ENCODE data around the gene H6PD. TPM values are rescaled to one million over a fixed set of nuclear protein-coding genes. Genes with fewer than 3 reads are reported as not detected.

Gene H6PD
- total RNA-seq, 1 donor from 2014 or later, result 70.7 TPM

DNA sequence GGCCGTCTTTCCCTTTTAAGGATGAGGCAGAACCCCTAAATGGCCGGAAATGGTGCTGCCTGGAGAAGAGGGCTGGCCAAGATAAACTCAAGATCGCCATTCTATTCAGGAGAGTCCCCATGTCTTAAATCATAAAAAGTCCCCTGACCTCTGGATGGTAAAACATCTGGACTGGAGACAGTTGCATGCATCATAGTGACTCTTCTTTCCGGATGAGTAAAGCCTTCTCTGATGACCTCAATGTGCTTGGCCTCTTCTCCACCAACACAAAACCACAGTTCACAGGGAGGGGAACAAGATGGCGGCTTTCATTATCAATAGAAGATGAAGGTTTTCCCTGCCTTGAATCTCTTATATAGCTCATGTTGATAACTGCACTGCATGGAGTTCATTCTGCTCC is 27.5 kb upstream of the H6PD start:
- no peak for DNase-seq (ENCODE audit: low spot score)

DNA sequence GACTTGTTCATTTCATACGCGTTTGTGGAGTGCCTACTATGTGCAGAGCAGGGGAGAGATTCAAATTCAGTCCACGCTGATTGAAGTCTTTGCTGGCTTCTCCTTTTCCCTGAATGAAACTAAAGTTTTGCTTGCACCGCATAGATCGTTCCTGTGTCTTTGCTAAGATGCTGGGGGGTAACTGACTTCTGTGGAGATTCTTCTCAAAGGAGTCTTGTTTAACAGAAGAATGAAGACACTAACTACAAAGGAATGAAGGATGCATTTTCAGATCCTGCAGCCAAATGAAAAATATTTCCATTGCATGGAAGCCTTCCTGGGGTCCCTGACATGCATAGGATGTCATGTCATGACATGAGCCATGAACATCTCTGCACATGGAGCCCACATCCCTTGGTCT is 26.9 kb upstream of the H6PD start:
- no peak for DNase-seq (ENCODE audit: low spot score)

DNA sequence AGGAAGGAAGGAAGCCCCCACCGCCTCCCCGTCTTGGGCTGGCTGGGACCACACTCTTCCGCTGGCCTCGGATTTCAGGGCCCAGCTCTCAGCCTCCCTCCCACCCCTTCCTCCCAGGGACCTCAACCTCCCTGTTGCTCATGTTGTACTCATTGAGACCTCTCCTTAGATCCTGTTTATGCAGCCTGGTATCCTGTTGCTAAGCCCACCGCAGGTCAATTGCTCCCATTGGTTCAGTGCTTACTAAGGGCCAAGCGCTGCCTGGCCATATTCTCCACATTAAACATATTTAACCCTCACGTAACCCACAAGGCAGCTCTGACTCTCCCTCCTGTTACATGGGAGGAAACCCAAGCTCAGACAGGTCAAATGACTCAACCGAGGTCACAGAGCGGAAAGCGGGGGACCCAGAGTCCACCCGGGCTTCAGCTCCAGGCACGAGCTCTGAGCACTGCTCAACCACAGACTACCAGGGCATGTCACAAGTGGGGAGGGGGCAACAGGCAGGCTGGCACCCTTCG is 23.2 kb upstream of the H6PD start:
- no peak for DNase-seq (ENCODE audit: low spot score)

DNA sequence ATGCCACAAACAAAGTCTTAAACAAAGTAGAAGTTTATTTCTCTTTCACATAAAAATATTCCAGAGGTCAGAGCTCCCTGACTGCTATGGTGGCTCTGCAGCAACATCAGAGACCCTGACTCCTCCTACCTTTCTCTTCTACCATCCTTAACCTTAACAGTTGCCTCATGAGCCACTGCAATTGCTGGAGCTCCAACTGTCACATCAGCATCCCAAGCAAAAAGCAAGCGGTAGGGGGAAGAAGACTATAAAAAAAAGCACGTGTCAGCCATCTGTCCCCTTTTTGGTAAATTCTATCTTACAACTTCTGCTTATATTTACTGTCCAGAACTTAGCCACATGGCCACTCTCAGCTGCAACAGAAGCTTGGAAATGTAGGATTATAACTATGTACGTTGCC is 21.8 kb upstream of the H6PD start:
- no peak for DNase-seq (ENCODE audit: low spot score)

DNA sequence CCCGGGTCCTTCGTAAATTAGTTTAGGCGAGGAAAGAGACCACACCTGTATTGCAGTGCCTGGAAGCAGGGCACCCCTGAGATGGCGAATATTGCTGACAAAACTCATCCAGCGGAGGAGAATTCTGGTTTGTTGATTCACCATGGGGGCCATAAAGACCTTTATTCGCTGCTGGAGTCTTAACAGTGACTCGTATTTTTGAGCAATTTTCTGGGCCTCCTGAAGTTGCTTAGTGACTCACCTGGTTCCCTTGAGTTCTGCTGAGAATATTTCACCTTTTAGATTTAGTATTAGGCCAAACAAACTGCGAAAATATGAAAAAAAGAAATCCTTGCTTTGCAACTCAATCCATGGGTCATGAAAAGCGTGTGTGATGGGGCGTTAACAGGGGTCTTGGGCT is 20.6 kb upstream of the H6PD start:
- DNase-seq (ENCODE audit: low spot score), result no peak

DNA sequence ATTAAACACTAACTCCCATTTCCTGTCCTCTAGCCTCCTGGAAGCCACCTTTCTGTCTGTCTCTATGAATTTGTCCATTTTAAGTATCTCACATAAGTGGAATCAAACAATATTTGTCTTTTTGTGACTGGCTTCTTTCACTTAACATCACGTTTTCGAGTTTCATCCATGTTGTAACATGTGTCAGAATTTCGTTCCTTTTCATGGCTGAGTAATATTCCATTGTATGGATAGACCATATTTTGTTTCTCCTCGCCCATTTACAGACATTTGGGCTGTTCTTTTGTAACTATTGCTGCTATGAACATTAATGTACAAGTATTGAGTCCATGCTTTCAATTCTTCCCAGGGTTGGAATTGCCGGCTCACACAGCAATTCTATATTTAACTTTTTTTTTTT is 15.7 kb upstream of the H6PD start:
- DNase-seq (ENCODE audit: low spot score), result no peak

DNA sequence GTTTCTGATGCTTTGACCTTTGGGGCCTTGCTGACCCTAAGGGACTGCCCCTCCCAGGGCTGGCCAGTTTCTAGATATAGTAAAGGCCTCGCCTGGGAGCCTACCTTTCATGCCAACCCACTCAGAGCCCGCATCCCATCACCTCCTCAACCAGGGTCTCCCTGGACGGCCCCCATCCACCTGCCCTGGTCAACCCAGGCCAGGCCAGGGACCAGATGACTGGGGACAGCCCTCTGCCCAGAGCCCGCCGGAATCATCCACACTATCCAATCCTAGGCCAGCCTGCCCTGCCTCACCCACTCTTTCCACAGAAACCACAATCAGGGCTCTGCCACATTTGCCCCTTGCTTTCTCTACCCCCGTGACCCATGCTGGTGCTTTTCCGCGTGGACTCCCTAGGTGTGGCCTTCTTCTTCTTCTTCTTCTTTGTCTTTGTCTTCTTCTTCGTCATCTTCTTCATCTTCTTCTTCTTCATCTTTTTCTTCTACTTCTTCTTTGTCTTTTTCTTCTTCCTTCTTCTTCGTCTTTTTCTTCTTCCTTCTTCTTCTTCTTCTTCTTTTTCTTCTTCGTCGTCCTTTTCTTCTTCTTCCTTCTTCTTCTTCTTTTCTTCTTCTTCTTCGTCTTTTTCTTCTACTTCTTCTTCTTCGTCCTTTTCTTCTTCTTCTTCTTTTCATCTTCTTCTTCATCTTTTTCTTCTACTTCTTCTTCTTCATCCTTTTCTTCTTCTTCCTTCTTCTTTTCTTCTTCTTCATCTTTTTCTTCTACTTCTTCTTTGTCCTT is 11.5 kb upstream of the H6PD start:
- no peak for DNase-seq (ENCODE audit: low spot score)

DNA sequence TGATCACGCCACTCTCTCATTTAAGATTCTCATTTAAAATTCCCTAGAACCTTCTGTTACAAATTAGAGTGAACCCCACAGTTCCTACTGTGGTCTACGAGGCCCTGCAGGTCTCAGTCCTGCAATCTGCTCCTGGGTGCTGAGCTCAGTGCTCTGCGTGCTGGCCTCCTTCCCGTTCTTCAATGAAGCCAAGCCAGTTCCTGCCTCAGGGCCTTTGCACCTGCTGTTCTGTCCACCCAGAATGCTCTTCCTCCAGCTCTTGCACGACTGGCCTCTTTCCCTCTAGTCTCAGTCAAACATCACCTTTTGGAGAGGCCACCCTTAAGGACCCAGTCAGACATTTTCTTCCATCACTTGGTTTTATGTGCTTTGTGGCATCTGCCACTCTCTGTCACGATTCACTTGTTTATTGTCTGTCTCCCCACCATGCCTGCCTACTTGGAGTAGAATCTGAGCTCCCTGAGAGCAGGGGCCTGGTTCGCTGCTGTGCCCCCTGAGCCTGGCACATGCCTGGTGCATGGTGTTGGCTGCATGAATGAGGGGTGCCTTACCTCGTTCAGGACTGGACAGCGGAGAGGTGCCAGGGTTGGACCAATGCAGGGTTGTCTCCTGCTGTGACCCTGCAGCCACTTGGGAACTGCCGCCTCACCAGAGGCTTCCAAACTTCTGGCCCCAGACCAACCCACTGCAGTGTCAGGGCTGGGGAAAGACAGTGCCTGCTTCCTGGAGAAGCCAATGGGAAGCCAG is 9.7 kb upstream of the H6PD start:
- DNase-seq (ENCODE audit: low spot score), result no peak

DNA sequence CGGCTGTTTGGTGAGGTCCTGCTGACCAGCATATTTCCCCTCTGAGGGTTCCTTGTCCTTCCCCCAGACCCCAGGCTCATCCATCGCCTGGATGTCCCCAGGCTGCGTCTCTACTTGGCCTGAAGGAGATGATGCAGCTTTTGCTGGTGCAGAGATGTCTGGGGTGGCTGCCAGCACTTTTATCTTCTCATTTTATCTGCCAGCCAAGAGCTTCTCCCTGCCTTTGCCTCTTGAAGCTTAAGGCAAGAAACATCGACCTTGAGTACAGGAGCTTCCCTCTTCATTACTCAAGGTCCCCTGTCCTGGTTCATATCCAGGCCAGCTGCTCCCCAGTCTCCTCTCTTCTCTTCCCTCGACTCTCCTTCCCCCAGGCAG is 9.2 kb upstream of the H6PD start:
- no peak for DNase-seq (ENCODE audit: low spot score)

DNA sequence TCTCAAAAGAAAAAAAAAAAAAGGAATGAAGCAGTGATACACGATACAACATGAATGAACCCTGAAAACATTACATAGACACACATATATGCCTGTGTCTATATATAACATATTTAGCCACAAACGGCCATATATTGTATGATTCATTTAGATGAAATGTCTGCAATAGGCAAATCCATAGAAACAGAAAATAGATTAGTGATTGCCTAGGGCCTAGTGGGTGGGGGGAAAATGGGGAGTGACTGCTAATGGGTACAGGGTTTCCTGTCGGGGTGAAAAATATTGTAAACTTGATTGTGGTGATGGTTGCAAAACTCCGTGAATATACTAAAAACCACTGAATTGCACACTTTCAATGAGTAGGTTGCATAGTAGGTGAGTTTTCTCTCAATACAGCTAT is 6.0 kb upstream of the H6PD start:
- no peak for DNase-seq (ENCODE audit: low spot score)

DNA sequence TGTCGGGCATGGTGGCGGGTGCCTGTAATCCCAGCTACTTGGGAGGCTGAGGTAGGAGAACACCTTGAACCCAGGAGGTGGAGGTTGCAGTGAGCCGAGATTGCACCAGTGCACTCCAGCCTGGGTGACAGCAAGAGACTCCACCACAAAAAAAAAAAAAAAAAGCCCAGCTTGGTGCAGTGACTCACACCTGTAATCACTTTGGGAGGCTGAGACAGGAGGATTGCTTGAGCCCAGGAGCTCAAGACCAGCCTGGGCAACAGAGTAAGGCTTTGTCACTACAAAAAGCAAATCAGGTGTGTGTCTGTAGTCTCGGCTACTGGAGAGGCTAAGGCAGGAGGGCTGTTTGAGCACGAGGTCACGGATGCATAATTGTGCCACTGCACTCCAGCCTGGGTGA is 5.0 kb upstream of the H6PD start:
- no peak for DNase-seq (ENCODE audit: low spot score)

DNA sequence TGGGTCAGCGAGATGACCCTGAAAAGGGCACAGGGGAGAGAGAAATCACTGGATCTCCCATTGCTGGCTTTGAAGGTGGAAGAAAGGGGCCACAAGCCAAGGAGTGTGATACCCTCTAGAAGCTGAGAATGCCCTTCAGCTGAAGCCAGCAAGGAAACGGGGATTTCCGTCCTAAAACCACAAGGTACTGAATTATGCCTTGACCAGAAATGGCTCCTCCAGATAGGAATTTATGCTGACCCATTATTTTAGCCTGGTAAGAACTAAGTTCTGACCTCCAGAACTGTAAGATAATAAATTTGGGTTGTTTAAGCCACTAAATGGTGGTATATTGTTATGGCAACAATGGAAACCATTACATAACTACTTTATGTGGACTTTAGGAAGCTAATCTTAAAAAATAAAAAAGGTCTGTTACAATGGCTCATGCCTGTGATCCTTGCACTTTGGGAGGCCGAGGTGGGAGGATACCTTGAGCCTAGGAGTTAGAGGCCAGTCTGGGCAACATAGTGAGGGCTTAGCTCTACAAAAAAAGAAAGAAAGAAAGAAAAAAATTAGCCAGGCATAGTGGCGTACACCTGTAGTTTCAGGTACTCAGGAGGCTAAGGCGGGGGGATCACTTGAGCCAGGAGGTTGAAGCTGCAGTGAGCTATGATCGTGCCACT is 3.6 kb upstream of the H6PD start:
- DNase-seq (ENCODE audit: low spot score), result no peak

DNA sequence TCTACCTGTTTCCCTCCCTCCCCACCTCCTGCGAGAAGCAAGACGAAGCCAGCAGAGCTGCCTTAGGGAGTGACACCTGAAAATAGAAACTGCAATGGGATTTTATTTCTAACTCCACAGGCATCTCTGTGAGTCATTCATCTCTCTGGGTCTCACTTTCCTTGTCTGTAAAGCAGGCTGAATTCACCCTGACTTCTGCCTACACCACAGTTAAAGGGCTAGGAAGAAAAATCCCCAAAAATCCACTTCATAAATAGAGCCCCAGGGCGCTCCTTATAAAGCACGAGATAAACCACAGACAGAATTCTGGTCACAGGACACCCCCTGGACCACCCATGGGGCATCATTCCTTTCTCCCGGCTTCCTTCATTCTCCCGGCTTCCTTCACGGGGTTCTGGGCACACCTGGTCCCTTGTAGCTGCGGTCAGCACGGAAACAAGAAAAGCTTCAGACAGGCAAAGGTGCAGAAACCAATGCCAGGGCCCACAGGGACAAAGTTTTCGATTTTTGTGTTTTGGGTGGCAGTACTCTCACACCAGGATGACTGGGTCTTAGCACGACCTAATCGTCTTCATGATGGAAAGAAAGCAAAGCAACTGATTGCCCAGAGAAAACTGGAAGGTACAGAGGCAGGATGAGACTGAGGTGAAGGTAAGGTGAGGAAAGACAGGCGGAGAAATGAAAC is 2.8 kb upstream of the H6PD start:
- no peak for DNase-seq (ENCODE audit: low spot score)

DNA sequence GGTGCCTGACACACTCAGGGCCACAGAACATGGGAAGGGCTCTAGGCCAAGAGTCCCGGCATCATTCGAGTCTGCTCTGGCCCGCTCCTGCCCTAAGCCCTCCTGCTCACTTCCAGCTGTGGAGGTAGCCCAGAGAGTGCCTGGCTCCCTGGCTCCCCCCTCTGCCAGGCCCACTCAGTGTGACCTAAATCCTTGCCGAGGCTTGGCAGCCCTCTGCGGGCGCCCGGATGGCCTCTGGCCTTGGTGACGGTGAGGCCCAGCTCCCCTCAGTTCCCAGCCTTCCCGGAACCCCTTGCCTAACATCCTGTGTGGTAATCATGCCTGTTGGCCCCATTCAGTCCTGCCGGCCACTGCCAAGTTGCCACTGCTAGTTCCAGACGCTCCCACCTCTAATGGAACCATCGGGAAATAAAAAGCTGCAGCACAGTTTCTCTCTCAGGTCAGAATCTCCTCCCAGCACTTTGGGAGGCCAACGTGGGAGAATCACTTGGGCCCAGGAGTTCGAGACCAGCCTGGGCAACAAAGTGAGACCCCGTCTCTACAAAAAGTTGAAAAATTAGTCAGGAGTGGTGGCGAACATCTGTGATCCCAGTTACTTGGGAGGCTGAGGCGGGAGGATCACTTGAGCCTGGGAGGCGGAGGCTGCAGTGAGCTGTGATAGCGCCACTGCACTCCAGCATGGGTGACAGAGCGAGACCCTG is 1.2 kb upstream of the H6PD start:
- peak; percentile 75 for DNase-seq (ENCODE audit: low spot score)

DNA sequence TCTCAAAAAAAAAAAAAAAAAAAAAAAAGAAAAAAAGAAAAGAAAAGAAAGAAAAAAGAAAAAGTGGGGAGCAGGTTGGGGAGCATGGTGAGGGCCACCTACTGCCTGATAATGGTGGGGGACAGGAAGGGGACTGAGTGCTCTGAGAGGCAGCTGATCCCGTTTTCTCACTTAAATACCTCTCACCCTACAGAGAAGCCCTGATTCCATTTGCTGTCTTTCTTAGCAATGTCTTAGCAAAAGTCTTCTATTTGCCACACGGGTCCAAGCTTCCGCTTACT is 692 bp upstream of the H6PD start:
- DNase-seq (ENCODE audit: low spot score), result no peak

DNA sequence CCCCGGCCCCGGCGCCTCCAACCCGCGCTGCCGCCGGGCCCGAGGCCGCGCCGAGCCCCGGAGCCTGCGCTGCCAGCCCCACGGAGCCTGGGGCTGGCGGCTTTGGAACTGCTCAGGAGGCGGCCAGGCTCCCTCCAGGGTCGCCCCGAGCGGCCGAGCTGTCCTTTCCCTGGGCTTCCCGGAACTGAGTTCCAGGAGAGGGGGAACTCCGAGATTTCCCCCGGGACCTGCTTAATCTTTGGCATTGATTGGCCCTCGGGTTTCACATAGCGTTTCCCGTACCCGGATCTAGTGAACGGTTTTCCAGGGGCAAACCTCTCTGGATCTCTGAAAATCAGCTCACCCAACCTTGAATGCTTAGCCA is 504 bp downstream of the H6PD start:
- DNase-seq (ENCODE audit: low spot score), result no peak

DNA sequence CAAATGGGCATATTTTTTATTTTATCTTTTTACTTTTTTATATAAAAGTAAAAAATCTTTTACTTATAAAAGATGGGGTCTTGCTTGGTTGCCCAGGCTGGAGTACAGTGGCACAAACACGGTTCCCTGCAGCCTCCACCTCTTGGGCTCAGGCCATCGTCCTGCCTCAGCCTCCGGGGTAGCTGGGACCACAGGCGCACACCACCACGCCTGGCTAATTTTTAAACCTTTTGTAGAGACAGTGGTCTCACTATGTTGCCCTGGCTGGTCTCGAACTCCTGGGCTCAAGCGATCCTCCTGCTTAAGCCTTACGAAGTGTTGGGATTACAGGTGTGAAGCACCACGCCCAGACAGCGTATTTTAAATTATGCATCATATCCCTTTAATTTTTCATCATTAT is 986 bp downstream of the H6PD start:
- no peak for DNase-seq (ENCODE audit: low spot score)

DNA sequence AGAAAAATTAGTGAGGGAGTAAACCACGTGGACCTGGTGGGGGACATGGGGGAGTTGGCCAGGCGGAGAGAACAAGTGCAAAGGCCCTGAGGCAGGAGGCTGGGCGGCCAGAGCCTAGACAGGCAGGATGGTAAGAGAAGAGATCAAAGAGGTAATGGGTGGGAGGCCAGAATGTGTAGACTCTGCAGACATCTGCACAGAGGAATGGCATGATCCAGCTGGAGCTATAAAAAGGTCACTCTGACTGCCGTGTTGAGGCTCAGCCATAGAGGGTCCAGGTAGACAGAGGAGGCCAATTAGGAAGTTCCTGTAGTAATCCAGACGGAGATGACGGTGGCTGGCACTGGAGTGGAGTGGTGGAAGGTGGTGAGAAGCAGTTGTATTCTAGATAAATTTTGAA is 3.6 kb downstream of the H6PD start:
- no peak for DNase-seq (ENCODE audit: low spot score)

DNA sequence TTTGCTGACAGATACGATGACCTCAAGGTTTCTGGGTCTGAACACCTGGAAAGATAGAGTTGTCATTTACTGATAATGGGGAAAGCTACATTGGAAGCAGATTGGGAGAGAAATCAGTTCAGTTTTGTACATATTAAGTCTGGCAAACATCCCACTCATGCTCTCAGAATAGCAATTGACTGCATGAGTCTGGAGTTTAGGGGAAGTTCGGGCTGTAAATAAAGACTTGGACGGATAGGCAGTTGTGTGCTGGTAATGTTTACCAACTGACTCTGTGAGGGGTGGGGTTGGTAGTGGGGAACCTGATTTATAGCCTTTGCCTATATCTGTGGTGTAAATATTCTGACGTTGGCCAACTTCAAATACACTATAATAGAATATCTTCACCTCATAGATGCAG is 4.0 kb downstream of the H6PD start:
- DNase-seq (ENCODE audit: low spot score), result no peak

DNA sequence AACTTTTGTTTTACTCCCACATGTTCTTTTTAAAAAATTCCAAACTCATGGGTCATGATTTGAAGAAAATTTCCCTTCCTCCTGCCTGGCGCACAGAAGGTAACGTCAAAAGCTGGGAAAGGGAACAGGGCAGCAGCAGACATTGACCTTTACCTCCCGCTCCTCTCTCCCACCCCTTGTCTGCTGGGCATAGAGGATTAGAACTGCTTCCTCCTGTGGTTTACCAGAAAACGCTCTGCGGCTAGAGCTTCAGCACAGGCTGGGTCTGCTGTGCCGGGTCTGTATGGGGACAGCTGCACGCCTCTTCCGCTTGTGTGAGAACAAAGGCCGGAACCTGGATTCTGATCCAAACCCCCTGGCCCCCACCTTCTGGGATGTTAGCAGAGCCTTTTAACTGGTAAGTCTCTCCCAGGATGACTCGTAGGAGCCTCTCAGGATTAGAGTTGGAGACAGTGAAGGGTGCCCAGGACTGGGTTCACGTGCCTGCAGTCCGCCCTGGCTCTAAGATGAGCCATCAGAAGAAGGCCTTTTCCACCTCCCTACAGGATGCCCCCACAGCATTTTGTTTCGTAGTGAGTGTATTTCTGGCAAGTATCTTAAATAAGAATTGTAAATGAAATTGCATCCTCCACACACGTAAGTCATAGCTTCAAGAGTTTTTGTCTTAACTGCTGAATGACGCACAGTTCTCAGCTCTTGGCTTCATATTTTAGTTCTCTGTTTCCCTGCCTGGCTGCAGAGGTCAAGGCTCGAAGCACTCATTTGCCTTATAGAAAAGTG is 5.2 kb downstream of the H6PD start:
- no peak for DNase-seq (ENCODE audit: low spot score)

All from ureter (tissue), 1 donor.